ENCODE data around the gene PGR.

PGR gene

GRCh38 chr11:101129203-101129943, at the start of gene PGR:
Gene PGR, minus strand, starts transcription at chr11:101129813. Its CDS starts 743 bp downstream, at chr11:101129070.
- DNase-seq (ENCODE audit: low read depth) = no peak

- peak; percentile 38 for DNase-seq (ENCODE audit: low read depth)
Measured at GRCh38 chr11:101176381-101176780, 46.8 kb upstream of the PGR start.

GRCh38 chr11:101169944-101170343, 40.3 kb upstream of the PGR start:
- DNase-seq (ENCODE audit: low read depth) = no peak

- DNase-seq (ENCODE audit: low read depth) = no peak
Measured at GRCh38 chr11:101166038-101166437, 36.4 kb upstream of the PGR start.

GRCh38 chr11:101158119-101158518, 28.5 kb upstream of the PGR start:
- no peak for DNase-seq (ENCODE audit: low read depth)

- DNase-seq (ENCODE audit: low read depth) = no peak
Measured at GRCh38 chr11:101138245-101138930, 8.8 kb upstream of the PGR start.

- DNase-seq (ENCODE audit: low read depth) = no peak
Measured at GRCh38 chr11:101133190-101133589, 3.6 kb upstream of the PGR start.

GRCh38 chr11:101128571-101129202, 926 bp downstream of the PGR start:
- no peak for DNase-seq (ENCODE audit: low read depth)

GRCh38 chr11:101127699-101128570, 1.7 kb downstream of the PGR start:
- no peak for DNase-seq (ENCODE audit: low read depth)

GRCh38 chr11:101127197-101127698, 2.4 kb downstream of the PGR start:
- no peak for DNase-seq (ENCODE audit: low read depth)

- peak; percentile 10 for DNase-seq (ENCODE audit: low read depth)
Measured at GRCh38 chr11:101126551-101127196, 2.9 kb downstream of the PGR start.

- DNase-seq (ENCODE audit: low read depth) = no peak
Measured at GRCh38 chr11:101115671-101116160, 13.9 kb downstream of the PGR start.

- DNase-seq (ENCODE audit: low read depth) = no peak
Measured at GRCh38 chr11:101113540-101113939, 16.1 kb downstream of the PGR start.

GRCh38 chr11:101104716-101105115, 24.9 kb downstream of the PGR start:
- DNase-seq (ENCODE audit: low read depth) = no peak

GRCh38 chr11:101103433-101103832, 26.2 kb downstream of the PGR start:
- DNase-seq (ENCODE audit: low read depth) = no peak

- DNase-seq (ENCODE audit: low read depth) = no peak
Measured at GRCh38 chr11:101100601-101101000, 29.0 kb downstream of the PGR start.

- DNase-seq (ENCODE audit: low read depth) = no peak
Measured at GRCh38 chr11:101096036-101096704, 33.4 kb downstream of the PGR start.

GRCh38 chr11:101091781-101092180, 37.8 kb downstream of the PGR start:
- peak; percentile 1 for DNase-seq (ENCODE audit: low read depth)

GRCh38 chr11:101090679-101091270, 38.8 kb downstream of the PGR start:
- DNase-seq (ENCODE audit: low read depth) = no peak

GRCh38 chr11:101083335-101083734, 46.3 kb downstream of the PGR start:
- peak; percentile 13 for DNase-seq (ENCODE audit: low read depth)
